Spleen (tissue), 7 donors: Measurements from ENCODE around the gene FAM25G.
"Not testable (repeated sequence)": the region's sequence is repeated elsewhere in the genome, so short reads cannot be mapped to it uniquely, and the experiment has no call there.

ENCODE experiments used
- POLR2A ChIP-seq, 3 donors: fragments of 450-650 bp; IDR thresholded peaks; one replicate each; pipeline ENCODE4 v1.5.1; 2017; ENCODE audit warnings: antibody characterized with exemption in 3 of 3, mild to moderate bottlenecking in 1 of 3
- TF ChIP-seq, protein P1 (sequence below), 11 experiments: fragments of 200-600 bp in 7 of 11; fragments of 450-650 bp in 4 of 11; sonication (generic) in 4 of 11; IDR thresholded peaks in 8 of 11; conservative IDR thresholded peaks in 3 of 11; 1 replicate in 7 of 11; 2 replicates in 4 of 11; pipeline versions ENCODE4 v1.4.0 to v1.8.0; 2016 to 2021; ENCODE audit warnings: antibody characterized with exemption in 11 of 11, inconsistent platforms in 4 of 11, mild to moderate bottlenecking in 1 of 11
- donor health status: DM: no; HTN: no; CAD: no; lungs with moderate emphysema.
- donor health status: DM: no; HTN: no; CAD: no.
- donor health status: DM: no; HTN: no; CAD: no.

DNA sequence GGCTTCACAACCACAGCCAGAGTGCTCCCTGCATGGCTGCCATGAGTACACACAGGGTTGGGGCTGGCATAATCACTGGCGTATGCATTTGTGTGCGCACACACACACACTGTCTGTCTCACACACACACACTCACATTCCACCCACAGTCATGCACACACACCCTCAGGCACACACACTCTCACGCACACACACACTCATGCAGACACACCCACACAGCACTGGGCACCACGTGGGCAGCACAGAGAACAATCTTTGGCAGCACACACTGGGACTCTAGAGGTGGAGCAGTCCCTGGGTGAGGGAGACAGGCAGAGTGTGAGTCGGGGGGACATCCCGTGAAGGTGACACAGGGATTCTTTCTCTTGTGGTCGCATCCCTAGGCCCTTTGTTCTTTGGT lies 18.0 kb downstream of the FAM25G start:
- TF ChIP-seq, protein P1, sequence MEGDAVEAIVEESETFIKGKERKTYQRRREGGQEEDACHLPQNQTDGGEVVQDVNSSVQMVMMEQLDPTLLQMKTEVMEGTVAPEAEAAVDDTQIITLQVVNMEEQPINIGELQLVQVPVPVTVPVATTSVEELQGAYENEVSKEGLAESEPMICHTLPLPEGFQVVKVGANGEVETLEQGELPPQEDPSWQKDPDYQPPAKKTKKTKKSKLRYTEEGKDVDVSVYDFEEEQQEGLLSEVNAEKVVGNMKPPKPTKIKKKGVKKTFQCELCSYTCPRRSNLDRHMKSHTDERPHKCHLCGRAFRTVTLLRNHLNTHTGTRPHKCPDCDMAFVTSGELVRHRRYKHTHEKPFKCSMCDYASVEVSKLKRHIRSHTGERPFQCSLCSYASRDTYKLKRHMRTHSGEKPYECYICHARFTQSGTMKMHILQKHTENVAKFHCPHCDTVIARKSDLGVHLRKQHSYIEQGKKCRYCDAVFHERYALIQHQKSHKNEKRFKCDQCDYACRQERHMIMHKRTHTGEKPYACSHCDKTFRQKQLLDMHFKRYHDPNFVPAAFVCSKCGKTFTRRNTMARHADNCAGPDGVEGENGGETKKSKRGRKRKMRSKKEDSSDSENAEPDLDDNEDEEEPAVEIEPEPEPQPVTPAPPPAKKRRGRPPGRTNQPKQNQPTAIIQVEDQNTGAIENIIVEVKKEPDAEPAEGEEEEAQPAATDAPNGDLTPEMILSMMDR (IDR thresholded peaks at IDR 0.05 in 8 of 11, conservative IDR thresholded peaks at IDR 0.05 in 3 of 11), result not testable (repeated sequence)
- not testable (repeated sequence) for TF ChIP-seq POLR2A (IDR thresholded peaks at IDR 0.05)
